Calu3 (cell line): ENCODE measurements around the gene ARHGAP24. TPM values are rescaled to one million over a fixed set of nuclear protein-coding genes. Genes with fewer than 3 reads are reported as not detected.
"Not testable (repeated sequence)": the region's sequence is repeated elsewhere in the genome, so short reads cannot be mapped to it uniquely, and the experiment has no call there.

Experiments used
- BruUV-seq: library from RNA; stranded (reverse); fragments of 400-500 nt; replicated peaks from 2 replicates; lab custom pipeline; 2021; lab: Mats Ljungman, UMichigan
- CTCF ChIA-PET: fragments of 300-600 bp; sonication (Branson Sonifier 250); formaldehyde crosslinking; loops from one replicate; lab custom pipeline; 2022; ENCODE audit warnings: antibody characterized with exemption; lab: Charles Lee
- DNase-seq: peaks from one replicate; pipeline ENCODE4 v3.0.0; 2022
- H3K27ac Mint-ChIP-seq: one replicate; pipeline ENCODE4 v1.8.0; 2022; ENCODE audit warnings: mixed read lengths; ENCODE audit not compliant: unreplicated experiment
- H3K27me3 Mint-ChIP-seq: one replicate; pipeline ENCODE4 v1.8.0; 2022; ENCODE audit warnings: mixed read lengths; ENCODE audit not compliant: unreplicated experiment
- H3K36me3 Mint-ChIP-seq: one replicate; pipeline ENCODE4 v1.8.0; 2022; ENCODE audit warnings: mild to moderate bottlenecking, moderate library complexity, mixed read lengths; ENCODE audit not compliant: insufficient read depth, unreplicated experiment
- H3K4me1 Mint-ChIP-seq: one replicate; pipeline ENCODE4 v1.8.0; 2022; ENCODE audit warnings: mild to moderate bottlenecking, low read depth, mixed read lengths; ENCODE audit not compliant: unreplicated experiment
- H3K4me3 Mint-ChIP-seq: one replicate; pipeline ENCODE4 v1.8.0; 2022; ENCODE audit warnings: mild to moderate bottlenecking, low read depth, moderate library complexity, mixed read lengths; ENCODE audit not compliant: unreplicated experiment
- H3K9me3 Mint-ChIP-seq: one replicate; pipeline ENCODE4 v1.8.0; 2022; ENCODE audit warnings: low read depth, mixed read lengths; ENCODE audit not compliant: unreplicated experiment
- intact Hi-C: fragments of 100-400 bp; cut with micrococcal nuclease; formaldehyde crosslinking; loops from one replicate; pipeline ENCODE4 v1.10.0; 2022; ENCODE audit not compliant: unreplicated experiment
- total RNA-seq: library from RNA; stranded (reverse); gene quantifications from 2 replicates; pipeline ENCODE4 v1.2.3, GENCODE V29; 2022
- TF ChIP-seq, protein P1 (sequence below): fragments of 200-600 bp; IDR thresholded peaks from one replicate; pipeline ENCODE4 v1.8.0; 2022; ENCODE audit warnings: antibody characterized with exemption; ENCODE audit not compliant: unreplicated experiment

Gene ARHGAP24
- total RNA-seq, 1 experiment from 2014 or later: 10.2 TPM

DNA sequence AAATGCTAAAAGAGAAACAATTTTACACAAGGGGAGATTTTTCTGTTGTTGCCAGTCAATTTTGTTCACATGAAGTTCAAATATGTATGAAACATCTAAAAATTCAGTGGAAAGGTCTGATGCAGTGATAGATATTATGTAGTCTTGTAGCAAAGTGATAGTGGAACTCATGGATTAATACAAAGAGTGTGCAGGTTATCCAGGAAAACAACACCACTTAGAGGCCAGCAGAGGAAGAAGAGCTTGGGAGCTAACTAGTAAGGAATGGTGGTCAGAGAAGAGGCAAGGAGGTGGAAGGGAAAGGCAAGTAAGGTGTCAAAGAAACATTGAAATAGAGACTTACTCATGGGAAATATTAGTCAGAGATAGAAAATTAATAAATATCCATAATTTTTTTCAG is 489.3 kb downstream of the ARHGAP24 start:
- intact Hi-C loops: loop anchor here (1.0 to 10.0 kb wide), 2 partner anchors 89 to 138 kb away; no protein-coding TSS in a partner anchor
- TF ChIP-seq, protein P1, sequence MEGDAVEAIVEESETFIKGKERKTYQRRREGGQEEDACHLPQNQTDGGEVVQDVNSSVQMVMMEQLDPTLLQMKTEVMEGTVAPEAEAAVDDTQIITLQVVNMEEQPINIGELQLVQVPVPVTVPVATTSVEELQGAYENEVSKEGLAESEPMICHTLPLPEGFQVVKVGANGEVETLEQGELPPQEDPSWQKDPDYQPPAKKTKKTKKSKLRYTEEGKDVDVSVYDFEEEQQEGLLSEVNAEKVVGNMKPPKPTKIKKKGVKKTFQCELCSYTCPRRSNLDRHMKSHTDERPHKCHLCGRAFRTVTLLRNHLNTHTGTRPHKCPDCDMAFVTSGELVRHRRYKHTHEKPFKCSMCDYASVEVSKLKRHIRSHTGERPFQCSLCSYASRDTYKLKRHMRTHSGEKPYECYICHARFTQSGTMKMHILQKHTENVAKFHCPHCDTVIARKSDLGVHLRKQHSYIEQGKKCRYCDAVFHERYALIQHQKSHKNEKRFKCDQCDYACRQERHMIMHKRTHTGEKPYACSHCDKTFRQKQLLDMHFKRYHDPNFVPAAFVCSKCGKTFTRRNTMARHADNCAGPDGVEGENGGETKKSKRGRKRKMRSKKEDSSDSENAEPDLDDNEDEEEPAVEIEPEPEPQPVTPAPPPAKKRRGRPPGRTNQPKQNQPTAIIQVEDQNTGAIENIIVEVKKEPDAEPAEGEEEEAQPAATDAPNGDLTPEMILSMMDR: no peak
- Mint-ChIP-seq H3K27me3 (no peaks in the 10 kb centered on the region), H3K9me3 (no peaks in the 10 kb centered on the region), H3K4me1 (peaks cover 10% of the 10 kb centered on the region), H3K4me3 (no peak overlapping the region), H3K36me3 (no peaks in the 10 kb centered on the region), H3K27ac (no peak overlapping the region)
- no TSS peak for BruUV-seq
- DNase-seq: no peak
- CTCF ChIA-PET: interaction anchor here (0.6 to 1.8 kb wide), 5 partner anchors 125 to 167 kb away, joined by 3 to 29 read pairs (median 3); no protein-coding TSS in a partner anchor

DNA sequence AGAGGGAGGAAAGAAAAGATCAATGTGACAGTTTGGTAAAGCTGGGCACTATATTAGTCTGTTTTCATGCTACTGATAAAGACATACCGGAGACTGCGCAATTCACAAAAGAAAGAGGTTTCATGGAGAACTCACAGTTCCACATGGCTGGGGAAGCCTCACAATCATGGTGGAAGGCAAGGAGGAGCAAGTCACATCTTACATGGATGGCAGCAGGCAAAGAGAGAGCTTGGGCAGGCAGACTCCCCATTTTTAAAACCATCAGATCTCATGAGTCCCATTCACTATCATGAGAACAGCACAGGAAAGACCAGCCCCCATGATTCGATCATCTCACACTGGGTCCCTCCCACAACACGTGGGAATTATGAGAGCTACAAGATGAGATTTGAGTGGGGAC is 490.1 kb downstream of the ARHGAP24 start:
- not testable (repeated sequence) for DNase-seq, H3K27ac Mint-ChIP-seq, H3K4me3 Mint-ChIP-seq, H3K27me3 Mint-ChIP-seq, H3K9me3 Mint-ChIP-seq, BruUV-seq, H3K36me3 Mint-ChIP-seq
- CTCF ChIA-PET: interaction anchor here (0.6 to 1.8 kb wide), 5 partner anchors 126 to 168 kb away, joined by 3 to 29 read pairs (median 3); no protein-coding TSS in a partner anchor
- intact Hi-C loops: loop anchor here (10.0 kb wide), 1 partner anchor 90 kb away; no protein-coding TSS in a partner anchor
- H3K4me1 Mint-ChIP-seq: peaks cover 10% of the 10 kb centered on the region

DNA sequence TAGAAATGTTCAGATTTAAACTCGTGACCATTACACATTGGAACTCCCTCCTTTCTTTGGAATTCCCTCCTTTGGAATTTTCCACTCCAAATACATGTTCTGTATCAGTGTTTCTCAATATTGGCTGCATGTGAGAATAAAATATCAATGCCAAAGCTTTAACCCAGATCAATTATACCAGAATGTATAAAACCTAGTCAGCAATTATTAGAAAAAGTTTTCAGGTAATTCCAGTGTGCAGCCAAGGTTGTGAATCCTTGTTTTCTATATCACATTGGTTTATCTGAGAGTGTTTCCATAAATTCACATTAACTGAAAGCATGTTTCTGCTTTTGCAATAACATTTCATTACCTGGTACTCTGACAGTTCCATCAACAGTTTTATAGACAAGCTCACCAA is 490.6 kb downstream of the ARHGAP24 start:
- TF ChIP-seq, protein P1: no peak
- H3K4me1 Mint-ChIP-seq: peaks cover 10% of the 10 kb centered on the region
- H3K27me3 Mint-ChIP-seq: no peaks in the 10 kb centered on the region
- H3K36me3 Mint-ChIP-seq: no peaks in the 10 kb centered on the region
- no peak overlapping the region for H3K4me3 Mint-ChIP-seq
- CTCF ChIA-PET: interaction anchor here (1.8 kb wide), 1 partner anchor 169 kb away, joined by 29 read pairs; no protein-coding TSS in a partner anchor
- H3K9me3 Mint-ChIP-seq: no peaks in the 10 kb centered on the region
- intact Hi-C loops: loop anchor here (10.0 kb wide), 1 partner anchor 91 kb away; no protein-coding TSS in a partner anchor
- H3K27ac Mint-ChIP-seq: no peak overlapping the region
- DNase-seq: no peak
- BruUV-seq: no TSS peak

DNA sequence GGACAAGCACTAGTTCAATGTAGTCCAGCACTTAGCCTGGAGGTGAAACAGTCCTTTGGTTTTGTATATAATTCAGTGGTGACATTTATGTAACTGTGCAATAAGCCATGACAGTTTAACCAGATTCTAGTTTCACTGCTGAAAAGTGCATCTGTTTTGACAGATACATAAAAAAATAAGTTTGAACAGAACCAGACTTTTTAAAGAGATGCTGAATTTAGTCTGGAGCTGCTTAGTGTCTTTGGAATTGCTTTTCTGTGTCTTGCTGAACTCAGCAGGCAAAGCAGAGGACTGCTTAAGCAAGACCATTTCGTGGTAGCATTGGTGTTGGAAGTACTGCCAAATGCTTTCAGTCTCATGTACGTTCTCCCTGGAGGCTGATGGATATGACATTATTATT is 491.4 kb downstream of the ARHGAP24 start:
- H3K36me3 Mint-ChIP-seq: no peaks in the 10 kb centered on the region
- DNase-seq: no peak
- peaks cover 10% of the 10 kb centered on the region for H3K4me1 Mint-ChIP-seq
- no peaks in the 10 kb centered on the region for H3K9me3 Mint-ChIP-seq
- no peak overlapping the region for H3K27ac Mint-ChIP-seq
- TF ChIP-seq, protein P1: no peak
- no peaks in the 10 kb centered on the region for H3K27me3 Mint-ChIP-seq
- CTCF ChIA-PET: no interaction called here
- intact Hi-C loops: loop anchor here (10.0 kb wide), 1 partner anchor 92 kb away; no protein-coding TSS in a partner anchor
- BruUV-seq: no TSS peak
- H3K4me3 Mint-ChIP-seq: no peak overlapping the region

DNA sequence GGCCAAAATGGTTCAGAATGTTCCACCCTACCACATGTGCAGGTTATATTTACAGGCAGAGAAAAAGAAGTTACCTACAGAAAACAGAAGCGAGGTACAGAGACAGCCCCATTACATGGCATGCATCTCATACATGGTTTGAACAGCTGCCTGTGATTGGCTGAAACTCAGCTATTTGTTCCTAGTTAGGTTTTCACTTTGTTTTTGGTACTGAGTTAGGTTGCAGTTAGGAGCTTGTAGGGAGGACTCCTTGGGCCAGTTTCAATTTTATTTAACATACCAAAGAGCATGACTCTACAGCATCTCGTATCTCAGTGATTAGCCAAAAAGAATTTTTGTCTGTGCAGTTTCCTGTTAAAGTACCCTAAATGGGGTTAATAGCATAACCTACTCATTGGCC is 492.9 kb downstream of the ARHGAP24 start:
- CTCF ChIA-PET: interaction anchor here (3.7 kb wide), 1 partner anchor 171 kb away, joined by 47 read pairs; no protein-coding TSS in a partner anchor
- Mint-ChIP-seq H3K36me3 (no peaks in the 10 kb centered on the region), H3K4me3 (no peak overlapping the region), H3K27me3 (no peaks in the 10 kb centered on the region), H3K4me1 (peaks cover 10% of the 10 kb centered on the region), H3K27ac (no peak overlapping the region), H3K9me3 (no peaks in the 10 kb centered on the region)
- TF ChIP-seq, protein P1: no peak
- DNase-seq: no peak
- intact Hi-C loops: loop anchor here (1.0 to 10.0 kb wide), 2 partner anchors 93 to 142 kb away; no protein-coding TSS in a partner anchor
- no TSS peak for BruUV-seq
